ENCODE data around the gene CACNA1C.

The CACNA1C gene

DNA sequence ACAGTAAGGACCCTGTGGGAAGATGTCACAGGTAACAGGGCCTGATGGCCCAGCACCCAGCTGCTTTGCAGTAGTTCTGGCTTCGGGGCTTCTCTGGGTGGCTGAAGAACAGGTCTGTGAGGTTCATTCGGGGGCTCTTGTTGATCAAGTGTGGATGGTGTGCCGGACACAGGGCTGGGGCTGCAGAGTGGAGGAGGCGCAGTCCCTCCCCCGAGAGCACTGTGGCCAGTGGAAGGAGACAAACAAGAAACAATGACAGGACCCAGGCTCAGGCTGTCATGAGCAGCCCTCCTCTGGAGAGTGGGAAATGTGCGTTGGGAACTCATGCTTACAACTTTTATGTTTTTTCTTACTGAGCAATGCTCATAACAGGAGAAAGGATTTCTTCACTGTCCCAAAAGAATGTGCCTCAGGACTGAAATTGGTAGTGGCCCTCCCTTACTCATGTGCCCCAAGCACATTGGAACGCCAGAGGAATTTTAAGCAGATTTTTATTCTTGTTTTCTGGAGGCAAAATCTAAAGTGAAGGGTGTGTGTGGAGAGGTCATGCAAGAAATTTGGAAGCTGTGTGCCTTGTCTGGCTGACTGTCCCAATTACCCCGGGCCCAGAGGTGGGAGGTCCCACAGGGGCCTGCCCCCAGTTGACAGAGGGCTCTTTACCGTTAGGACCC is 233.8 kb downstream of the CACNA1C start:
- DNase-seq: no peak

DNA sequence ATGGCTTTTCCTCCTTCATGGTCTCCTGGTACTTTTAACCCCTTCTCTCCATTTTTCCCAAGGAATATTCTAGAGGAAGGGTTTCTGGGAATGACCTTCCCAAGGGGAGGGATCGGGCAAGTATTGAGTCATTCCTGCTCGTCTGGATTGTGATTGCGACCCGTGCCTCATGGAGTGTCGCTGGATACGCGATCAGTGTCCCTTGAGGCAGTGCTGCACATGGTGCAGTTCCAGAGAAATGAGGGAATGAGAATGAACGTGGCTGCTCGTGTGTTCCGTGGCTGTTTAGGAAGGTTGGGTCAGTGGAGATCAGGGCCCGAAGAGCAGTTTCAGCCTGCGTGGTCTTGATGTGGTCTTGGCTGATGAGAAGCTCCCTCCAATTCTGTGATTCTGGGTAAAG is 234.4 kb downstream of the CACNA1C start:
- DNase-seq: no peak

- no peak for DNase-seq
Observed at GRCh38 chr12:2287589-2287988, 234.8 kb downstream of the CACNA1C start.

DNA sequence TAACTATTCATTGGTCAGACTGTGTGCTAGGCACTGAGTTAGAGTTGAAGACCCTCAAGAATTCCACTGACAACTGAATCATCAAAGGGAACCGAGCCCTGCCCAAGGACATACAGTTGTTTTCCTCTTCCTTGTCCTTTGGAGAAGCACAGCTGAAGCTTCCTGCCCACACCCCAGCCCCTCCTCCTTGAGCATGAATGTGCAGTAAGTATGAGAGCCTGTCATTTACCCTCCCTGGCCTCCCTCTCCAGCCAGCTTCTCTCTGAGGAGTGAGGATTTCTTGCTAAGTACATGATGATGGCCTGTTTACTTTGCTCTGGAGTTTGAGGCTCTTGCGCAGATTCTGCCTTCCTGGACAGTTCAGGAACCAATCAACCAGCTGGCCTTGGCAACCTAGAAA is 235.2 kb downstream of the CACNA1C start:
- DNase-seq: no peak

- DNase-seq: no peak
Observed at GRCh38 chr12:2288471-2288870, 235.7 kb downstream of the CACNA1C start.

- no peak for DNase-seq
Observed at GRCh38 chr12:2288875-2289274, 236.1 kb downstream of the CACNA1C start.

DNA sequence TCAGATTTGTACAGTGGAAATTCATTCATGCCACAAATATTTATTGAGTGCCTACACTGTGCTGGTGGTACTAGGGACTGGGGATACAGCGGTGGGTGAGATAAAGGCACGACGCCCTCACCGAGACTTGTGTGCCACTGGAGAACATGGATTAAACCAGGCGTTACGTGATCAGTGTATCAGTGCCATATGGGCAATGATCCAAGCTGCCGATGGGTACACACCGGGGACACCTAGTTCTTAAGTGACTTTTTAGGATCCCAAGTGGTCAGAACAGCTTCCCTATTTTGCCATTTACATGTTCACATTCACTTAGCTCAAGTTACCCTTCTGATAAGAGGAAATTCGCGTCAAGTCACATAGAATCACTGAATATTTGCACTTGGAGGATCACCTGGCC is 236.7 kb downstream of the CACNA1C start:
- no peak for DNase-seq

- DNase-seq: no peak
Observed at GRCh38 chr12:2290091-2290490, 237.3 kb downstream of the CACNA1C start.

GRCh38 chr12:2290516-2291065 is 237.8 kb downstream of the CACNA1C start:
- no peak for DNase-seq

GRCh38 chr12:2291182-2291832 is 238.5 kb downstream of the CACNA1C start:
- peak in 1 of 6 experiments; percentile 24 for DNase-seq

- DNase-seq: no peak
Observed at GRCh38 chr12:2291947-2292346, 239.2 kb downstream of the CACNA1C start.

GRCh38 chr12:2292560-2292959 is 239.8 kb downstream of the CACNA1C start:
- DNase-seq: no peak

- no peak for DNase-seq
Observed at GRCh38 chr12:2294651-2295475, 242.1 kb downstream of the CACNA1C start.

- DNase-seq: no peak
Observed at GRCh38 chr12:2295941-2296461, 243.2 kb downstream of the CACNA1C start.

DNA sequence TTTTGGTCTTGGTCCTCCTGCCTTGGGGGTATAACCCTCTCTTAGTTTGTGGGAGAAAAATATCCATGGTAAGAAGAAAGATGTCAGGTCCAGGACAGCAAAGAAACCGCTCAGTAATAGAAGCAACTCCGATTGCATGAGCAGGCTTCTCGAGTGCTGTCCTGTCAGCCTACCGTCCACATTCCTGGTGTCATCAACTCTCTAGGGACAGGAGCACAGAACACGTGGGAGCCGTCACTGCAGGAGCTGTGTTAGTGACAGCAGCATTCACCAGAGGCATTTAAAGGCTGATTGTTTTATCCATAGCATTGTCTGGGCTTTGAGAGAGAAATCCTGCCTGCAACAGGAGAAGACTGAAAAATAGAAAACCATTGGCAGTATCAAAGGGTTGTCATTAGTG is 244.2 kb downstream of the CACNA1C start:
- DNase-seq: no peak

DNA sequence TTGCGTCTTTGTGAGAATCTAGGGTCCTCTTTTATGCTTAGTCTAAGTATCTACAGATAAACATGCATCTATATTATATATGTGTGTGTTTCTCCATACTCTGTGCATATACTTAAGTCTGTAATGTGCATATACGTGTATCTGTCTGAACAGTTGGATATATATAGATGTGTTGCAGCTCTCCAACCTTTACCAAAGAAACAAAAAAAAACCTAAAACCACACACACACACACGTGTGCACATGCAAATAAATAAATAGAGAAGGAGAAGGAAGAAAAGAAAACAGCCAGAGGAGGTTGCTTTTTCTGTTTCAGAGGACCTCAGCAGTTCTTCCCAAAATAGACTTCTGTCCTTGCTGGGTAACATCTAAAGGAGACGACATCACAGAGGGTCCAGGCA is 244.9 kb downstream of the CACNA1C start:
- no peak for DNase-seq

DNA sequence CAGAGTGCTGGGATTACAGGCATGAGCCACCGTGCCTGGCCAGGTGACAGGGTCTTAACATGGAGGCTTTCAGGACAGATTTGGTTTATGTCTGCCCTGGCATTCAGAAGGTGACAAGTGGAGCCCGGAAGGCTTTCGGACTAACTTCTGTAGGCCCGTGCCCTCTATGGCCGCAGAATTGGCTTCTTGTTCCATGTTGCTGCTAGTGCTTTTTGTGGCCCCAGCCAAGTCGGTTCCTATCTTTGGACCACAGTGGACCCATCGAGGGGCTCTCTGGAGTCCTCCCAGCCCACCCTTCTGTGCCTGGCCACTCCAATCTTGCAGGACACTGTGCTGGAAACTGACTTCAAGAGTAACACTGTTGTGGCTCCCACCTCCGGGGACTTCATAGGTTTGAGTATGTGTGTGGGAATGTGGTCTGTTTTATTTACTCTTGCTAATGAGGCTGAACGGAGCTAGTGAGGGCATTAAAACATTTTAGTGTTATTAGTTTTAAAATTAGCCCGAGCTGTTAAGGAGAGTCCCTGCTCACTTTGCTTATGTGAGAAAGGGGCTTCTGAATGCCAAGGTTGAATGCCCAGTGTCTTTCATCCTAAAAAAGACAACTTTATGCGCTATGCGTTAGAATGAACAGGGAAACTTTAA is 245.9 kb downstream of the CACNA1C start:
- DNase-seq: no peak

DNA sequence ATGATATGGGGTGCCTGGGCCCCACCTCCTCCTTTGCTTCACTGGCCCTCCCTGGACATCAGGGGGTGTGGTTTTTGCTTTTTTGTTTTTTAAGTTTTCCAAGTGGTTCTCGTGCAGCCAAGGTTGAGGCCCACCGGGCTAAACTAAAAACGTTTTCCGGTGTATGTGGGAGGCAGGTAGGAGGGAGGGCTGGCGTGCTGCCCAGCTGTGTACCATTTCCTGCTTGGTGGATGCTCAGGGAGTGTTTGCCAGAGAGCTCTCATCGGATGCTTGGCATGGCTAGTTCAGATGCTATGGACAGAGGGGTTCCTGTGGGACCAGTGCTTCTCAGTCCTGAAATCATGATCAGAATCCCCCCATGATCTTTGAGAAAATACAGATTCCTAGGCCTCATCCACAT is 246.4 kb downstream of the CACNA1C start:
- DNase-seq: no peak

GRCh38 chr12:2300168-2300567 is 247.4 kb downstream of the CACNA1C start:
- DNase-seq: no peak

DNA sequence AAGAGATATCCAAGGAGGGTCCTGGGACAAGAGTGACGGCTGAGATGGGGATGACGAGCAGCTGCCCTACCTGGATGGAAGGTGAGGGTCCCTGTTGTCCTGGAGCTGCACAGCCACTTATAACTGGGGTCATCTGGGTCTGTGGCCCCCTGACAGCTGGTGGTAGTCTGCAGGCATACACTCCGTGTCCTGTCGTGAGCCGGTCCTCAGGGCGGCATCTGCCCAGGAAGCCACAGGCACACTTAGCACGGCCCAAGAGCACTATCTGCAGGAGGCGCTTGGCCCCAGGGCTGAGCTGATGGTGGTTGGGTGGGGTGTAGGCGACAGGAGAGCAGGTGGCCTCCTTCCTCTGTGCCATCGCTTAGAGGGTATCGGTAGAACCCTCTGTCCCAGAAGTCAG is 248.1 kb downstream of the CACNA1C start:
- no peak for DNase-seq

DNA sequence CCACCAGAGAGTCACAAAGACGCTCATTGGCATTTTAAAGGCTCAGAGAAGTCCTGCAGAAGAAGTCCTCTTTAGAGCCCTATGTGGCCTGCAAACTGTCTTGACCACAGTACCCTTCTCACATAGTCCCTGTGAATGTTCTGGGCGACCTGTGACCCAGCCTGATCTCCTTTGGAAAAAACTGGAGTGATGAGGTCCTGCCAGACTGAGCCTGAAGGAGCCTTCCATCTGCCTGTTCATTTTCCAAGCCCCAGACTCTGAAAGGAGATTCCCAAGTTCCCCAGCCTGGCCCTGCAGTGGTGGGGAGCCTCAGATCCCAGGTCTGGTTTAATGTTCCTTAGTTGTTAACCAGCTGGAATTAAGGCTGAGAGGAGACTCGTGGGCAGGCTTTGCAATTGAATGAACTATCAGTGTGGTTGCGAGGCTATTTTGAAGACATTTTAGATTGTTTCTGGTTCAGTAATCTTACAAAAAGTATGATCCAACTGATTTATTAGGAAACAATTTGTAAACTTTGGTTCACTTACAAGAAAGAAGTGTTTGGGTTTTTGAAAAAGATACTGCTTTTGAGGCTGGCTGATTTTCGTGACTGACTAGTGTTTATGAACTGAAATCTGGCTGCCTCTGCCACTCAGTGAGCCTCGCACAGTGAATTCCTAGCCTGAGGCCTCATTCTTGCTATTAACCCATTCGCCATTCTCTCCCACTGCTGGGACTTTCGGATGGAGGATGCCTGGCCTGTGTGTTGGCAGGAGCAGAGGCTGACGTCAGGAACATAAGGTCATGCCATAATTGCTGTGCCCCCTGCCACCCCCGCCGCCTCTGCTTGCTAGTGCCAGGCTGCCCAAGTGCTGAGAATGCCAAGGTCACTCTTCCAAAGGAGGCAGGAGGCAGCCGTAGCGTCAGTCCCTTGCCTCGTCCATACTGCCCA is 249.0 kb downstream of the CACNA1C start:
- DNase-seq: no peak

All from stimulated activated naive CD4-positive, alpha-beta T cell (primary cell).